ENCODE measurements around the gene ELMO1.

The ELMO1 gene

DNA sequence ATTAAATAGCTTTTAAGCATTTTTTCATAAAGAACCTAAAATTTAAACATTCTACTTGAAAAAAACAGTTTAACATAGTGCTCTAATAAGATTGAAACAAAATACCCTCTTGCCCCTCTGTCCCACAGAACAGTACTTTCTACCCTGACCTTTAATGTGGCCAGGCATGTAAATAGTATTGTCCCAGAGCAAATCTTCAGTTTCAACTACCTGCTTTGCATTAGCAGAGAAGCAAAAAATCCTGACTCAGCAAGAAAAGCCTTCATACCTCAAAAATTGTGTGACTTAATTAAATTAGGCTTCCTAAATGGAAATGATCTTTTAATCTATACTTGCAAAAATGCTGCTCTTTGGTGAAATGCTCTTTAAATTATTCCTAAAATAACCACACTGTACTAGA is 487.0 kb downstream of the ELMO1 start:
- no peak for DNase-seq

DNA sequence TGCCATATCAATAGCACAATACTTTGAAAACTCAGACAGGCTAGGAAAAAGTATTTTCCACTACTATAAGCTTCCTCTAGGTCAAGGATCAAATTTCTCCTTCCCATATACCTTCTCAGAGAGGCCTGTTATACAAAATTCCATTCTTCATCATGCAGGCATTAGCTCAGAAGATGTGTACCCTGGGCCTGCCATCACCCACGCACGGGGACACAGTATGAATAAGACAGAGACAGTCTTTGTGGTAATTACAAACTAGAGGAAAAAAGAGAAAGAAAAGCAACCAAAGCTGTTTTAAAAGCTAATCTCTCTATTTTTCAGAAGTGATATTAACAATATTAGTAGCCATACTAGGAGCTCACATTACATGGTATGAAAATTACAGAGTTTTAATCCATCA is 487.6 kb downstream of the ELMO1 start:
- DNase-seq: no peak

DNA sequence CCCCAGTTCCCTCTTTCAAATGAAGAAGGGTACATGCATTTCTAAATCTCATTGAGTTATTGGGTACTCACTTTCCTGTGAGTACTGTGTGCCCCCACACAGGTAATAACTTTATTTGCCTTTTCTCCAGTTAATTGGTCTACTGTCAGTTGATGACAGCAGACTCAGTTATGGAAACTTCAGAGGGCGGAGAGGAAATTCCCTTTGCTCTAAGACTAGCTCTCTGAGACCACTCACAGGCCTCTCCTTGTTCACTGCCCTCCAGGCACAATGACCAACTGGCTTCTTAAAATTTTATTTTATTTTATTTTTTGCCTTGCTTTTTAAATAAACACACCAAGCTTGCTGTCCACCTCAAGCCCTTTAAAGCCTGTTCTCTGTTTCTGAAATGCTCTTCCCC is 488.6 kb downstream of the ELMO1 start:
- no peak for DNase-seq

DNA sequence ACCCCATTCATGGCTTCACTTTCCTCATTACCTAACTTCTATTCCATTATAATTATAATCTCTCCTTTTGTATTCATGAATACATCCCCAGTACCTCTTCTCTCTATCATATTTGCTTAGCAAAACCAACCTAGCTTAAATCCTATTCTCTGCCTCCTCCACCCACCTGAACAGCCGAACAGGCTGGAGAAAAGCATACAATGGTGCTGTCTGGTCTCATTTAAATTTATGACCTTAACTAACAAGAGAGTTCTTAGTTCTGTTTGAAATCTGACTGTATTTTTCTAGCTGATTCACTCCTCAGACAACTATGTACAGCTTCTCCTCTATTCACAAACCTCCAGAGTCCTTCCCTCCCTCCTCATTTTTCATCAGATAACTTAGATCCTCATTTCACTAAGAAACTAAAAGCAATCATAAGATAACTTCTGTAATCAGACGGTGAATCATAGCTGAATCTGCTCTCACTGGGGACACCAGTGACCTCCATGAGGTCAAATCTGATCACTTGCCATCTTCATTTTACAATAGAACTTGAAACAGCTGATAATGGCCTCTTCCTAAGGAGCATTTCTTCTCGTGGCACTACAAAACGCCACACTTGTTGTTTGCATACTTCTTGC is 490.4 kb downstream of the ELMO1 start:
- peak; percentile 39 for DNase-seq

DNA sequence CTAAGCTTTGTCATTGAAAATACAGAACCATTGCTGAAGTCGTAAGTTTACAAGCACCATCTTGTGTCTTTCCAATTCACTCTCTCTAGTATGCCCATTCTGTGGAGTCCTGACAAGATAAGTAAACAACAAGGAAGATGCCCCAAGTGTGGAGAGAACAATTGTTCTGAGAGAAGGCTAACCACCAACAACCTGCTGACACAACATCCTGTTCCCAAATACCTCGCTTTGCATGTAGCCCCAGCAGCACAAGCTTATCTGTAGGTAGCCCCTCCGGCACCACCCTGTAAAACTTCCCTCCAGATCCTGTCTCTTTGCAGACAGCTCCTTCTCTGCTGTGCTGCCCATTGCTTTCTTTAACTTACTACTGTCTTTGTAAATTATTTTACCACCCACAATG is 491.0 kb downstream of the ELMO1 start:
- DNase-seq: no peak

DNA sequence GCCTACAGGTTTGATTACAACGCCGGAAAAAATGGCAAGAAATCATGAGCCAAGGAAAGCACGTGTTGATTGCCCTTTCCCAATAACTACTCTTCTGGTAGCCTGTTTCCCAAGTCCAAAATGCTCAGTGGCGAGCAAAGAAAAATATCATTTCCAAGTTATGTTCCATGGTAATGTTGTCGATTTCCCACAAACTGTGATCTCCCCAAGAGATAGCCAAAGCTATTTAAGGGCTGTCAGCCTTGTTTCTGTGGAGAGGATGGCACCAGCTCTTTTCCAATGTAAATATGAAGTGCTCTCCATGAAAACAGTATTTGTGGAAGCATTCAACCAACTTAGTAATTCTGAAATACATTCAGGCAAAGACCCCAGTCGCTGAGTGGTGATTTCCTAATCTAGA is 491.9 kb downstream of the ELMO1 start:
- no peak for DNase-seq

DNA sequence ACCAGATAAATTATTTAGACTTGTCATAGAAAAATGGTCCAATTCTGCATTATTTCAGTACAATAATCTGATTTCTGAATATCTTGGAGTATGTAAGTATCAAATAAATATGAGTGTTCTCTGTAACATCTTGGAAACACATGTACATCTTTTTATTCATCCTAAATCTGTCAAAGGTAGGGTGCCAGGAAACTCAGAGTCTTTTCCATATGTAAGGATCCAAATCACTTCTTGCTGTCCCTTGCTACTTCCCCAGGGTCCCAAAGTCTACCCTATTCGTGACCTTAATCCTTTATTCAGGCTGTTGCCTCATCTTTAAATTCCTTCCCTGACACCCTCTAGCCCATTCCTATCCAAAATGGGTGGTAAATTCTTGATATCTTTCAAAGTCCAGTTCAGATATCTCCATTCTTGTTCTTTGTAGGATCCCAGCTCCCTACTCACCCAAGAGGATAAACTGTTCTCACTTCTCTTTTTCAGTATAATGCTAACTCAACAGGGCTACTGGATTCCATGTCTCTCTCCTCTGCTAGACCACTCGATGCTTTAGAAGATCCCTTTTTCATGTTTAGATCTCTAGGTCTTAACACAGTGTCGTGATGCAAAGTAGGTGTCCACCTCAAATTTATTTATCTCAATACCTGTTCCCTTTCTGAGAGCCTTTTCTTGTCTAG is 493.1 kb downstream of the ELMO1 start:
- DNase-seq: no peak

DNA sequence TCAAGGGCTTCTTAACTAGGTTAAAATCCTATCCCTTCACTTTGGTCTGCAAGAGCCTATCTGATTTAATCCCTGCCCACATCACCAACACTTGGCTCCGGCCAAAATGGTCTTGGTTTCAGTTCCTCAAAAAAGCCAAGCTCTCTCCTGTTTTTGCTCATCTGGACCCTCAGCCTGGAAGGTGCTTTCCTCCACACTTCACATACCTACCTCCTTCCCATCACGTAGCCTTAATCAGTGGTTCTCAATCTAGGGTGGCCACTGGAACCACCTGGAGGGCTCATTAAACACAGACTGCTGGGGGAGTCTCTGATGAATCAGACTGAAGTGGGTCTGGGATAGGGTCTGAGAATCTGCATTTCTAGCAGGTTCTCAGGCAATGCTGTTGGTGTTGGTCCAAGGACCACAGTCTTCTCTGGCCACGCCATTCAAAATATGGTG is 497.4 kb downstream of the ELMO1 start:
- no peak for DNase-seq

DNA sequence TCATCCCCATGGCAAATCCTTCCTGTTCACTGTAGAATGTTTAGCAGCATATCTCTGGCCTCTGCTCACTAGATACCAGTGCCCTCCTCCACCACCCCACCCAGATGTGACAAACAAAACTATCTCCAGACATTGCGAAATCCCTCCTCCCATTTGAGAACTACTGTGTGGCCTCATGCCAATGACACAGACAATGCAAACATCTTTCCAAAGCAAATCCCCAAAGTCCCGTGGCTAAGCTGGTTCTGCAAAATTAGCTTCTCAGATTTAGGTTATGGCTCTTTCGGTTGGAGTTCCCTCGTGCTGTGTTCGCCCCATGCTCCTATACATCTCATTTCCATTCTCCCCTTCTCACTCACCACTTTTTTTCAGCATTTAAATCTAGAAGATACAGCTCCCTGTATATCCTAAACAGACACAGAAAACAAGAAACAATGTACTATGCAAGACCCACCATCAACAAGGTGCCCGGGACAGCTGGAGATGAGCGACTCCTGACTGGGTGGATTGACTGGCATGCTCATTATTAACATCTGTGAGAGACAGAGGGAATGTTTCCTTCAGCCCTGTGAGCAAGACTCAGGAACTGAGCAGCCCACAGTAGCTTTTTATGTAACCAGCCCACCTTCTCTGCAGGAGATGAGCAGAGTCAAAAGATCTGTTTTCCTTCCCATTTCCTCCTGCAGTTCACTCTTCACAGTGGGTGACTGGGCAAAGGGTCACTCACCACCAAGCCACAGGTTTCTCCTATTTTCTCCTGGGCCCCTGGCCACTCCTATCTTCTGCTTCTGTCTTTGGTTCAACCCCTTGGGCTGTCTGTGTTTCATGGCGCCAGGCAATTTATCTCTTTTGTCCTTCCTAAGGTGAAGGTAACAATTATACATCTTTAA is 498.7 kb downstream of the ELMO1 start:
- peak; percentile 73 for DNase-seq

DNA sequence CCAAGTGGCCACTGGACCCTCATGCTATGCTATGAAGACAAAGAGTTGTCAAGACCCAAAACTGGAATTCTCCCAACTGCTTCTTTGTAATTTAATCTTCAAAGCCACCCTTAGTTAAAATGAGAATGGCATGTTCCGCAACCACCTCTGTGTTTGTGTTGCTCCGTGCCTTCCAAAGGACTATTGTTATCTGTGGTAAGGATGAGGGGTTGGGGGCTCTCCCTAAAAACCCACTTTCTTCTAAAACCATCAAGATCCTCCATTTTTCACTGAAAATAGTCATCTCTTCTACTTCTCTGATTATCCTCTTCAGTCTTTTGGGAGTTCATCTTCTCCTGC is 502.3 kb downstream of the ELMO1 start:
- DNase-seq: no peak

DNA sequence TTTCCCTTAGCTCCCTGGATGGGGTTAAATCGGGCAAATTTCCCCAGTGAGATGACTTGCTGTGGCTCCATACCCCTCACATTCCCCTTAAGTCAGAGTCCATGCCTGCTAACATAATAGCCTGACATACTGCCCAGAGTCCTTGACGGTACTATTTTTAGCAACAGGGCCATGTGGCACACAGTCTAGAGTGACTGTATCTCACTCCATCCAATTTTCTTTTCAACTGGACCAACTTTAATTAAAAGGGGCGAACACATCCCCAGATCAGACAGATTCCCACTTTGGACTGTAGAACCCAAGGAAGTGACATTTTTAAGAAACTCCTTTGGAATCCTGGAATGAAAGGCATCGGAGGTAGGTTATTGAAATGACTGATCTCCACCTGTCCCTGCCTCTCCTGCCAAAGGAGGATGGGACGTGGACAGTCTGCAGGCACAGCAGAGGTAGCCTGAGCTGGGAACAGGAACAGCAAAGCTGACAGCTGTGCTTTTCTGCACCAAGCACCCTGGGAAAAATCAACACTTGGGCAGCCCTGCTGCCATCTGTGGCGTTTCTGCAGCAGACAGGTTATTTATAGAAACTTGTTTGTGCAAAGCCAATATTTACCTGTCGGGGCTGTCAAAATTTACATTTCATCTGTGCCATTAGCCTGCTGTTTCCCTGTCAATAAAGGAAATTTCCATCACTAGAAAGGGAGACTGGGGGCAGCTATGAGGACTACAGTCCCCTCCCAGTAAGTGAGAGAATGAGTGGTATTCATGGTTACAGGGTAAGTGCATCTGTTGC is 502.9 kb downstream of the ELMO1 start:
- peak; percentile 92 for DNase-seq

DNA sequence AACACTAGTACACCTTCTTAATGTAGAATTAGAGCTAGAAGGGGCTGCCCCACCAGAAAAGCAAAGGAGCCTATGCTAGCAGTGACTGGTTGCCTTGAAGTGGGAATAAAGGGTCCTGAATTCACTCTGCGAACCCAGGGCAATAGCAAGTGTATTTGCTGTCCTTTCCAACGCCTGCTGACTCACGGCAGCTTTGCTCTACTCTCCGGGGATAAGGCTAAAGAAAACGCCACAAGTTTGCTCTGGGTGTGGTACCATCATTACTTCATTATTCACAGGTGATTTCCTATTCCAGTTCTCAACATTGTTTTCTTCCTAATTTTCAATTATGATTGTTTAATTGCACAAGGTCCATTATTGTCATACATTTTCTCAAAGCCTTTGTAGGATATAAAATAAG is 503.8 kb downstream of the ELMO1 start:
- DNase-seq: no peak

DNA sequence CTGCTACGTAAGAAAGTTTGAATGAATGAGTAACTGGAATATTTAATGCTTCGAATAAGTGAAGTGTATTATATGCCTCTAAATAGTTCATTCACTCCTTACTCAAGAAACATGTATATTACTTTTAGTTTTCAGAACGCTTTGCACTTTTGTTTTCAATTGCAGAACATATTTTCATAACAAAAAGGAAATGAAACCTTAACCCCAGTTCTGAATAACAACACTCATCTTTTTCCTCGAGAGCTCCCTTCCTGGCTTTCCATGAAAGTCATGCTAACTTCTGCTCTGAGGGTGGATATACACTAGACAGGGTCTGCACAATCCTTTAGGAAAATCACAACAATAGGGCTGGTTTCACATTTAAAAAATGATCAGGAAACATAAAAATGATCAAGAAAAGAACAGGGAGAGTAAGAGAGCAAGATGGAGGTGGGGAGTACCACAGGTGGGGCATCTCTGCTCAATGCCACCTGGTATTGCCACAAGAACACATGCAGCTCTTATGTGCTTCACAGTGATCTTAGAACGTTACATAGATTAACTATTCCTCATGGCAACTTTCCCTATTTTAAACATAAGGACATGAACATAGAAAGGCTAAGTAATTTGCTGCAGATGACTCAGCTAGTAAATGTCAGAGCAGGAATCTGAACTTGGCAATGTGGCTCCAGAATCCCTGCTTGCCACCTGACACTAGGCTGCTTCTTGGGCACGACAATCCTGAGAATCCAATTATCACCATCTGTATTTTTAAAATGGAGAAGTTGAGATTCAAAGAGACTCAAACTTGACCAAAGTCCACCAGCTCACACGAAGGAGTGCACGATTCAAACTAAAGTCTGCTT is 504.9 kb downstream of the ELMO1 start:
- DNase-seq: no peak

DNA sequence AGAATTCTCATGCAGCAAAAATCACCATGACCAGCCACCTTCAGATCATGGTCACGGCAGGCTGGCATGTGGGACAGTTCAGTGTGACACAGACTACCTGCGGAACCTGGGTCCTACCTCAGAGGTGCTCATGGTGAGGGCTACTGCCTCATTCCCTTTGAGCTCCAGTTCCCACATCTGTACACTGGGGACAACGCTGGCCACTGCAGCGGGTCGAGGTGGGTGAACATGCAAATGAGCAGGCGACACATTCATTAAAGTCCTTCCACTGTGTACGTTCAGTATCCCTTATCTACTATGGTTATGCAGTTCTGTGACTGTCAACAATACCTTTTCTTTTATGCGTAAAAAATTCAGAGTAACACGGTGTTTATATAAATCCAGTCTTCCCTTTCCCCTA is 505.7 kb downstream of the ELMO1 start:
- no peak for DNase-seq

DNA sequence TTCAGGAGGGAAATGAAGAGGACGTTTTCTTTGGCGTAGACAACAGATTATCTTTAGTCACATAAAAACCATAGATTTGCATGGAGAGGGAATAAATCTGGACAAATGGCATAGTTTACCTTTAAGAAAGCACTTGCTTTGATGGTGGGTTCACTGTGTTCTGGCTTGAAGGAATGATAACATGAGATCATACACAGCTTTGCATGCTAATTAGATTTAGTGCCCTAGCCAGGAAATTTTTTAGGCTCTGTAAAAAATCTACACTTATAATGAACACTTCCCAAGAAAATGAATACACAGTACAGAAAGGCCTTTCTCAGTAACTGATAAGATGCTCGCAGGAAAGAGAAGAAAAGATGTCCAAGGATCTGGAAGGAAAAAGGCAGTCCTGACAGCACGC is 506.1 kb downstream of the ELMO1 start:
- no peak for DNase-seq

DNA sequence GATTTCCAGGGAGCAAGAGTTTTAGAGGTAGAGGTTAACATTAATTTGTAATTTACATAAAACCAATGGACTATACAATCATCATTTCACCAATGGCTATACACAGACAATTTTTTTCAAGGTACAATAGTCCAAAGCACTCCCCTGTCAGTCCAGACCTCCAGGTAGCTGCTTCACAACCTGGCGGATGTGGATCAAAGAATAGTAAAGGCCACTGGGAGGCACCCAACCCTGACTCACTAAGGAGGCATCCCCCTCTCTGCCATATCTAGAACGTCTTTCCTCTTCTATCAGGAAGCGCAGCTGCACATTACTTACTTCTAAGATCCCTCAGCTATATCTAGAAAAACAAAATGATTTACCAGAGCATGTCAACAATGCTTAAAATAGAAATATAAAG is 506.6 kb downstream of the ELMO1 start:
- no peak for DNase-seq

DNA sequence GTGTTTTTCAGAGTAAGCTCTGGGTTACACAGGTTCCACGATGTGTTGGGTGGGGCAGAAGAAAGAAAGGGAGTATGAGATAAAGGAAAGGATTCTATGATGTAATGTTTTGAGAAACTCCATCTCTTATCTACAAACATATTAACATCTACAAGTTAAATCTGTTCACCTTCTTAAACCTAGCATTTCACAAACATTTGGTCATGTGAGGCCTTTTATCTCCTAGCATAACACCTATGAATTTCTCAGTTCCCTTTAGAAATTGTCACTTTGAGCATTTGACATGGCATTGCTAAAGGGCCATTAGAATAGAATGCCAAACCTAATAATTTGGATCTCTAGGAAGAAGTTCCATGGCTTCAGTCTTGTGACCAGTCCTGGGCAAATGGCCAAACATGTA is 507.3 kb downstream of the ELMO1 start:
- DNase-seq: no peak

DNA sequence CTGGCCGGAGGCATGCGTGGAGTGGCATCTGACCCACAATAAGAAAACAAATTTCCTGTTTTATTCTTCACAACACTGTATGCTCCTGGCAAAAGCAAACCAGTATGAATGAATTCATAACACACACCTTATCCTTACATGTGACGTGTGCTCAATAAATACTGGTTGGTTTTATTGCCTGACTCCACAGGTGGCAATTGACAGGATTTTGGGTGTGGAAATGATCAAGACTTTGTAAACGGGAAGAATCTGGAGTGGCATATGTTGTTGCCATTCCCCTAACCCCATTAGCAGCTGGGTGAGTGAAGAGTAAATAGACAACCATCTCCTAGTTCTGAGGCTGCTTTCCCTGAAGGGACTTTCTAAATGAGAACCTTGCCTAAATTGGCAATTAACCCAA is 508.8 kb downstream of the ELMO1 start:
- DNase-seq: peak; percentile 82

DNA sequence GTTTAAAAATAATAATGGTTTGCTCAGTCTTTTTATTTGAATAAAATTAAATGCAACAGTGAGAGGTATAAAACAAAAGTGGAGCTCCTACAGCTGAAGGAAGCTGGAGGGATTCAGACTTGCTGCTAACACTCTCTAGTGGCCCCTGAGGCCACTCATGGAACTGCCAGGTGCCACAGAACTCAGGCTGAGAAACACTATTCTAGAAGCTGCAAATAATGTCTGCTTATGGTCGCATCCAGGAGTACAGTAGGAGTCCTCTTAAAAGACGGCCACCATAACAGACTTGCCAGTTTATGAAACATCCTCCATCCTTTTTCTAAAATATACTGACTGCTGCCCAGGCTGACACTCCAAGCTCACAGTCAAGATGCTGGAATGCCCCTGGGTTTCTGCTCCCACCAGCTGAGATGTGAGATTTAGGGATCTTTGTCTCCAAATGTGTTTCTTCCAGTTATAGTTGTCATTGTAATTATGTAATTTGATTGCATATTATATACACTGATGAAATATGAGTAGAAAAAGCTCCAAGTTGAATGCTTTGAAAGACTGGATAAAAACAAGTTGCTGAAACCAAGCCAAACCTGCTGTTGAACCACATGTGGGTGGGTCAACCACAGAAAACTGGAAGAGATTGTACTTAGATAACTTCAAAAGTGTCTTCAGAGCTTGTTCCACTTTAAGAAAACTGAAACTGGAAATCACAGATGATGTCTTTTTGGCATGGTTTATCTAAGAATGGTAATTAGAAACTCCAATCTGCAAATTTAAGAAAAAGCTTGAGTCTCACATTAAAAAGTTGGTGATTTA is 510.7 kb downstream of the ELMO1 start:
- no peak for DNase-seq

DNA sequence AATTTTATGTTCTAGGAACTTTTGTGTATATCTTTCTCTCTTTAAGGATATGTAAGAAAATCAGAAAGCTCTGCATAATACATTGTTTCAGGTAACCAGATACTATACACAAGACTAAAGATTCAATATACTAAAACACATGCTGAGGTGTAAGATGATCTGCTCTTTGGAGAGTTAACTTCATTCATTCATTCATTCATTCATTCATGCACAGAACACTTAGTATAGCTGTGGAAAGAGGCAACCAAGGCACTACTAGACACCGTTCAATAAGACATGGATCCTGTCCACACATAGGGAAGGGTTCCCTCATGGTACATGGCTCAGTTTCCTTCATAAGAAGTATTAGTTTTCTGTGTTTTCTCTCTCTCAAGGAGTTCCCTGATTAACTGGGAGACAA is 516.8 kb downstream of the ELMO1 start:
- no peak for DNase-seq

DNA sequence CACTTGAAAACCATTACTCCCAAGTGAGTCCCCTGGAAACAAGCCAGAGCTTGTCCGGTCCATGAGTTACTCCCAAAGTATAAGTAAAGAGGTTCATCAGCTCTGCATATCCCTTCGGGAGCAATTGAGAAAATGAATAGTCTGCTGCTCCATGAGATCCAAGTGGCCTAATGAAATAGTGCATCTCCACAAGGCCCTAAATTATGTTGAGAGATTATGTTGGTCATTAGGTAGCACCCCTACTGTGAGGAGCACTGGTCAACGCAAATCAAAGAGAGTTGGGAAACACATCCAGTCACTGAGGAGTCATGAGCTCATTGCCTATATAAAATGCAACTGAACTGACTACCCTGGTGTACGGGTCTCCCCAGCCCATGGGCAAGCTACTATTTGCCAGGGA is 518.9 kb downstream of the ELMO1 start:
- no peak for DNase-seq

DNA sequence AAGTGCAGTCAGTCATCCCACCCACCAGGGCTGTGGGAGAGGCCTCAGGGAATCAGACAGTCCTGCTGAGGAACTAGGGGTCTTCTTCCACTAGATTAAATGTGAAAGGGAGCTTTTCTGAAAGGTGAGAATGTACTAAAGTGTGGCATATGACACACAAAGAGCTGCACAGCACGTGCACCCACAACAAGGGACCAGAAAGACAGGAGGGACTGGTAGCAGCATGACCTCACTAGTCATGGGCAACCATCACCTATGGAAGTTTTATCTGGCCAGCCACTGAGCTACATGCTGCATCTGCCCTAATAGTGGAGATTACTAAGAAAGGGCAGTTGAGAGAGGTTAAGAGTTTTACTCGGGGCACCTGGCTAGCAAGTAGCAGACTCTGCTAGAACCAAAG is 519.9 kb downstream of the ELMO1 start:
- no peak for DNase-seq
